Endothelial cell of umbilical vein (primary cell): ENCODE measurements around the gene SPRED2.

ENCODE experiments used
- EZH2 ChIP-seq: IDR thresholded peaks from 2 replicates; pipeline ENCODE4 v1.6.1; 2012; ENCODE audit warnings: borderline replicate concordance, low read depth, mild to moderate bottlenecking, moderate library complexity, low read length, inconsistent platforms; ENCODE audit not compliant: severe bottlenecking
- FOS ChIP-seq: IDR thresholded peaks from 2 replicates; pipeline ENCODE4 v1.6.1; 2011; ENCODE audit warnings: mild to moderate bottlenecking, low read length, moderate library complexity, borderline replicate concordance; ENCODE audit not compliant: insufficient read depth
- JUN ChIP-seq: IDR thresholded peaks from 2 replicates; pipeline ENCODE4 v1.6.1; 2011; ENCODE audit warnings: borderline replicate concordance, low read depth; ENCODE audit not compliant: insufficient read length, insufficient read depth
- MAX ChIP-seq: IDR thresholded peaks from 2 replicates; pipeline ENCODE4 v1.6.1; 2011; ENCODE audit not compliant: insufficient read depth, insufficient read length
- POLR2A ChIP-seq: IDR thresholded peaks from 2 replicates; pipeline ENCODE4 v1.6.1; 2012; ENCODE audit warnings: low read depth, mild to moderate bottlenecking, control low read depth, low read length
- POLR2AphosphoS5 ChIP-seq: IDR thresholded peaks from 2 replicates; pipeline ENCODE4 v1.6.1; 2012; ENCODE audit warnings: low read depth, mild to moderate bottlenecking, control low read depth, low read length, moderate library complexity; ENCODE audit not compliant: insufficient read depth
- TF ChIP-seq, protein P1 (sequence below), 2 donors: IDR thresholded peaks; 1 replicate in 1 of 2; 2 replicates in 1 of 2; pipeline ENCODE4 v1.5.1; 2011; ENCODE audit warnings: low read length in 2 of 2, mild to moderate bottlenecking in 2 of 2, moderate library complexity in 2 of 2, control low read depth in 1 of 2, inconsistent platforms in 1 of 2, low read depth in 1 of 2; ENCODE audit not compliant: insufficient read depth in 1 of 2; ENCODE audit errors: extremely low read depth in 1 of 2

DNA sequence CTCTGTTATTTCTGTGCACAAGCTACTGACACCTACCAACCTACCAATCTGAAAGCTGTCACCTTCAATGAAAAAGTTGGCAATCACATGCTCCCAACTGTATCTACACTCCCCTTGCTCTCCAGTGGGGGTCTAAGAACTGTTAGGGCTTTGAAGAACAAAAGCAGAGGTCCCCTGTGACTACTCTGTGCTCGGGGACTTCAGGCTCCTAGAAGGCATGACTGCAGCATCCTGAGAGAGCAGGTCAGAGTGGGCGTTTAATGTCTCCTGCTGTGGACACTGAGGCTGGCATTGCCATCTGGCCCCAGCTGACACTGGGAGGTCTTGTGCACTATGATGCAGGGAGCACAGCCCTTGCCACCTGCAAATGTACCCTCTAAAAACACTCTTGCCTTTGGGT is 111.5 kb downstream of the SPRED2 start:
- TF ChIP-seq, protein P1, sequence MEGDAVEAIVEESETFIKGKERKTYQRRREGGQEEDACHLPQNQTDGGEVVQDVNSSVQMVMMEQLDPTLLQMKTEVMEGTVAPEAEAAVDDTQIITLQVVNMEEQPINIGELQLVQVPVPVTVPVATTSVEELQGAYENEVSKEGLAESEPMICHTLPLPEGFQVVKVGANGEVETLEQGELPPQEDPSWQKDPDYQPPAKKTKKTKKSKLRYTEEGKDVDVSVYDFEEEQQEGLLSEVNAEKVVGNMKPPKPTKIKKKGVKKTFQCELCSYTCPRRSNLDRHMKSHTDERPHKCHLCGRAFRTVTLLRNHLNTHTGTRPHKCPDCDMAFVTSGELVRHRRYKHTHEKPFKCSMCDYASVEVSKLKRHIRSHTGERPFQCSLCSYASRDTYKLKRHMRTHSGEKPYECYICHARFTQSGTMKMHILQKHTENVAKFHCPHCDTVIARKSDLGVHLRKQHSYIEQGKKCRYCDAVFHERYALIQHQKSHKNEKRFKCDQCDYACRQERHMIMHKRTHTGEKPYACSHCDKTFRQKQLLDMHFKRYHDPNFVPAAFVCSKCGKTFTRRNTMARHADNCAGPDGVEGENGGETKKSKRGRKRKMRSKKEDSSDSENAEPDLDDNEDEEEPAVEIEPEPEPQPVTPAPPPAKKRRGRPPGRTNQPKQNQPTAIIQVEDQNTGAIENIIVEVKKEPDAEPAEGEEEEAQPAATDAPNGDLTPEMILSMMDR (IDR thresholded peaks at IDR 0.05; ENCODE audit: extremely low read depth in 1 of 2, insufficient read depth in 1 of 2, low read depth in 1 of 2, low read length in 2 of 2): no peak
- TF ChIP-seq POLR2A (no peak), MAX (no peak), POLR2AphosphoS5 (no peak), JUN (no peak), FOS (no peak), EZH2 (no peak)
